ENCODE measurements around the gene BCL2. TPM values are rescaled to one million over a fixed set of nuclear protein-coding genes. Genes with fewer than 3 reads are reported as not detected.

BCL2 gene
- total RNA-seq, 1 experiment from 2014 or later = 2.6 TPM

GRCh38 chr18:63265326-63265725 lies 54.2 kb downstream of the BCL2 start:
- H3K27ac Mint-ChIP-seq = no peak overlapping the region
- H3K27me3 Mint-ChIP-seq (ENCODE audit: low read depth) = no peaks in the 10 kb centered on the region
- no peaks in the 10 kb centered on the region for H3K36me3 Mint-ChIP-seq
- DNase-seq (ENCODE audit: low spot score) (no peak), ATAC-seq (no peak)
- no peak overlapping the region for H3K4me3 Mint-ChIP-seq
- TF ChIP-seq ERG (CRISPR knock-in tag; IDR thresholded peaks at IDR 0.05) (no peak), ZNF396 (CRISPR knock-in tag; IDR thresholded peaks at IDR 0.05; ENCODE audit: borderline replicate concordance) (no peak), CDX4 (CRISPR knock-in tag; IDR thresholded peaks at IDR 0.05; ENCODE audit: borderline replicate concordance) (no peak), GRHL2 (CRISPR knock-in tag; IDR thresholded peaks at IDR 0.05; ENCODE audit: insufficient replicate concordance, severe bottlenecking) (no peak), AFF4 (CRISPR knock-in tag; IDR thresholded peaks at IDR 0.05; ENCODE audit: borderline replicate concordance) (no peak)
- TF ChIP-seq, protein P1, sequence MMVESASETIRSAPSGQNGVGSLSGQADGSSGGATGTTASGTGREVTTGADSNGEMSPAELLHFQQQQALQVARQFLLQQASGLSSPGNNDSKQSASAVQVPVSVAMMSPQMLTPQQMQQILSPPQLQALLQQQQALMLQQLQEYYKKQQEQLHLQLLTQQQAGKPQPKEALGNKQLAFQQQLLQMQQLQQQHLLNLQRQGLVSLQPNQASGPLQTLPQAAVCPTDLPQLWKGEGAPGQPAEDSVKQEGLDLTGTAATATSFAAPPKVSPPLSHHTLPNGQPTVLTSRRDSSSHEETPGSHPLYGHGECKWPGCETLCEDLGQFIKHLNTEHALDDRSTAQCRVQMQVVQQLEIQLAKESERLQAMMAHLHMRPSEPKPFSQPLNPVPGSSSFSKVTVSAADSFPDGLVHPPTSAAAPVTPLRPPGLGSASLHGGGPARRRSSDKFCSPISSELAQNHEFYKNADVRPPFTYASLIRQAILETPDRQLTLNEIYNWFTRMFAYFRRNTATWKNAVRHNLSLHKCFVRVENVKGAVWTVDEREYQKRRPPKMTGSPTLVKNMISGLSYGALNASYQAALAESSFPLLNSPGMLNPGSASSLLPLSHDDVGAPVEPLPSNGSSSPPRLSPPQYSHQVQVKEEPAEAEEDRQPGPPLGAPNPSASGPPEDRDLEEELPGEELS (CRISPR knock-in tag; IDR thresholded peaks at IDR 0.05) = no peak
- POLR2A ChIA-PET = no interaction called here
- CTCF ChIA-PET = no interaction called here
- H3K9me3 Mint-ChIP-seq = no peaks in the 10 kb centered on the region
- H3K4me1 Mint-ChIP-seq = no peaks in the 10 kb centered on the region

- ATAC-seq = no peak
- H3K27ac Mint-ChIP-seq = no peak overlapping the region
- no peaks in the 10 kb centered on the region for H3K27me3 Mint-ChIP-seq (ENCODE audit: low read depth)
- no peak for DNase-seq (ENCODE audit: low spot score)
- H3K36me3 Mint-ChIP-seq = no peaks in the 10 kb centered on the region
- ChIA-PET CTCF (no interaction called here), POLR2A (no interaction called here)
- TF ChIP-seq ESRRA (CRISPR knock-in tag; IDR thresholded peaks at IDR 0.05; ENCODE audit: borderline replicate concordance) (no peak), FOXJ3 (CRISPR knock-in tag; IDR thresholded peaks at IDR 0.05; ENCODE audit: borderline replicate concordance) (no peak), ZNF219 (CRISPR knock-in tag; IDR thresholded peaks at IDR 0.05; ENCODE audit: borderline replicate concordance) (no peak), ETV6 (CRISPR knock-in tag; IDR thresholded peaks at IDR 0.05) (no peak), CREM (CRISPR knock-in tag; IDR thresholded peaks at IDR 0.05) (no peak), ZNF121 (CRISPR knock-in tag; IDR thresholded peaks at IDR 0.05) (no peak), NFATC4 (CRISPR knock-in tag; IDR thresholded peaks at IDR 0.05) (no peak), ZNF232 (CRISPR knock-in tag; IDR thresholded peaks at IDR 0.05) (no peak), RELA (CRISPR knock-in tag; IDR thresholded peaks at IDR 0.05; ENCODE audit: borderline replicate concordance) (no peak), ATF2 (CRISPR knock-in tag; IDR thresholded peaks at IDR 0.05; ENCODE audit: borderline replicate concordance, low read depth) (no peak)
- no peaks in the 10 kb centered on the region for H3K4me1 Mint-ChIP-seq
- no peak overlapping the region for H3K4me3 Mint-ChIP-seq
- no peaks in the 10 kb centered on the region for H3K9me3 Mint-ChIP-seq
Measured at GRCh38 chr18:63264871-63265270, 54.7 kb downstream of the BCL2 start.
